Measurements from ENCODE around the gene L3HYPDH.

The L3HYPDH gene

GRCh38 chr14:59427653-59428580 is 56.3 kb downstream of the L3HYPDH start:
- DNase-seq (ENCODE audit: extremely low read depth in 1 of 2, low read depth in 1 of 2) = no peak

- no peak for DNase-seq (ENCODE audit: extremely low read depth in 1 of 2, low read depth in 1 of 2)
Observed at GRCh38 chr14:59425322-59425935, 58.8 kb downstream of the L3HYPDH start.

- DNase-seq (ENCODE audit: extremely low read depth in 1 of 2, low read depth in 1 of 2) = no peak
Observed at GRCh38 chr14:59424341-59425071, 59.7 kb downstream of the L3HYPDH start.
